GM12878 (cell line): ENCODE measurements around the gene AKR1A1. TPM values are rescaled to one million over a fixed set of nuclear protein-coding genes. Genes with fewer than 3 reads are reported as not detected.
A peak's percentile ranks its signal among the peaks of the same experiment; 100 is the strongest.

Experiments
- BHLHE40 ChIP-seq, 2 experiments: fragments of 450-650 bp in 1 of 2; IDR thresholded peaks; 2 replicates each; pipeline ENCODE4 v1.6.1; 2011 to 2017; ENCODE audit warnings: low read depth in 2 of 2, borderline replicate concordance in 1 of 2, improper control_type of control experiment in 1 of 2, low read length in 1 of 2, mild to moderate bottlenecking in 1 of 2
- CHD1 ChIP-seq: IDR thresholded peaks from 2 replicates; pipeline ENCODE4 v1.6.1; 2012; ENCODE audit warnings: low read depth, low read length, improper control_type of control experiment
- CREB1 ChIP-seq: IDR thresholded peaks from 2 replicates; pipeline ENCODE4 v1.6.1; 2012; ENCODE audit warnings: low read depth, mild to moderate bottlenecking, inconsistent platforms
- FOXM1 ChIP-seq: IDR thresholded peaks from 2 replicates; pipeline ENCODE4 v1.6.1; 2012; ENCODE audit warnings: low read depth, mild to moderate bottlenecking, inconsistent platforms, low read length, moderate library complexity
- HDAC2 ChIP-seq: fragments of 200-600 bp; sonication (generic); IDR thresholded peaks from 2 replicates; pipeline ENCODE4 v1.6.1; 2017
- IRF4 ChIP-seq: IDR thresholded peaks from 2 replicates; pipeline ENCODE4 v1.6.1; 2011; ENCODE audit warnings: low read depth, low read length
- MXI1 ChIP-seq: fragments of 150-350 bp; IDR thresholded peaks from 2 replicates; pipeline ENCODE4 v1.6.1; 2011; ENCODE audit warnings: low read depth, mild to moderate bottlenecking, inconsistent platforms, low read length, improper control_type of control experiment
- POLR2A ChIP-seq: IDR thresholded peaks from 2 replicates; pipeline ENCODE4 v1.6.1; 2011; ENCODE audit warnings: low read depth, mild to moderate bottlenecking, low read length
- RB1 ChIP-seq: fragments of 450-650 bp; formaldehyde crosslinking; IDR thresholded peaks from 2 replicates; pipeline ENCODE4 v1.6.1; 2017; ENCODE audit warnings: mild to moderate bottlenecking, borderline replicate concordance
- SMC3 ChIP-seq: IDR thresholded peaks from 2 replicates; pipeline ENCODE4 v1.6.1; 2011; ENCODE audit warnings: low read length, improper control_type of control experiment, borderline replicate concordance
- ZNF384 ChIP-seq: IDR thresholded peaks from 2 replicates; pipeline ENCODE4 v1.6.1; 2012; ENCODE audit warnings: low read depth, mild to moderate bottlenecking, low read length, improper control_type of control experiment, borderline replicate concordance
- polyA plus RNA-seq, 11 experiments: library from polyadenylated mRNA; depleted of rRNA in 4 of 11; unstranded in 6 of 11; stranded (reverse) in 5 of 11; fragments of >200 nt; fragmentation: Nextera tagmentation in 4 of 11; fragmentation: Illumina TruSeq in 1 of 11; extraction: Ambion mirVana in 4 of 11; extraction: Trizol in 1 of 11; gene quantifications; 1 replicate in 1 of 11; 2 replicates in 10 of 11; pipeline versions ENCODE4 v1.2.1 to v1.2.3, GENCODE V29; 2011 to 2016; ENCODE audit warnings: inconsistent platforms in 2 of 11, missing spikeins in 2 of 11, low read depth in 1 of 11
- total RNA-seq, 4 experiments: library from RNA; depleted of rRNA in 3 of 4; stranded (reverse); fragments of >200 nt in 3 of 4; fragmentation: Illumina TruSeq in 1 of 4; extraction: Trizol in 1 of 4; gene quantifications; 2 replicates each; pipeline versions ENCODE4 v1.2.1 to v1.2.3, GENCODE V29; 2013 to 2021
- TF ChIP-seq, protein P1 (sequence below): IDR thresholded peaks from 2 replicates; pipeline ENCODE4 v1.6.1; 2011; ENCODE audit warnings: low read depth, mild to moderate bottlenecking, low read length, moderate library complexity, borderline replicate concordance; ENCODE audit errors: extremely low read depth
- TF ChIP-seq, protein P2 (sequence below): IDR thresholded peaks from 2 replicates; pipeline ENCODE4 v1.6.1; 2012; ENCODE audit warnings: low read length, inconsistent platforms
- TF ChIP-seq, protein P3 (sequence below): IDR thresholded peaks from 2 replicates; pipeline ENCODE4 v1.6.1; 2012; ENCODE audit warnings: mild to moderate bottlenecking, low read depth, low read length

Gene AKR1A1
- total and polyA plus RNA-seq, 10 of the 15 experiments (the other 5 are each of a cell fraction or from before 2014, with no cell fraction given), result 187 to 335 (median 241) TPM

DNA sequence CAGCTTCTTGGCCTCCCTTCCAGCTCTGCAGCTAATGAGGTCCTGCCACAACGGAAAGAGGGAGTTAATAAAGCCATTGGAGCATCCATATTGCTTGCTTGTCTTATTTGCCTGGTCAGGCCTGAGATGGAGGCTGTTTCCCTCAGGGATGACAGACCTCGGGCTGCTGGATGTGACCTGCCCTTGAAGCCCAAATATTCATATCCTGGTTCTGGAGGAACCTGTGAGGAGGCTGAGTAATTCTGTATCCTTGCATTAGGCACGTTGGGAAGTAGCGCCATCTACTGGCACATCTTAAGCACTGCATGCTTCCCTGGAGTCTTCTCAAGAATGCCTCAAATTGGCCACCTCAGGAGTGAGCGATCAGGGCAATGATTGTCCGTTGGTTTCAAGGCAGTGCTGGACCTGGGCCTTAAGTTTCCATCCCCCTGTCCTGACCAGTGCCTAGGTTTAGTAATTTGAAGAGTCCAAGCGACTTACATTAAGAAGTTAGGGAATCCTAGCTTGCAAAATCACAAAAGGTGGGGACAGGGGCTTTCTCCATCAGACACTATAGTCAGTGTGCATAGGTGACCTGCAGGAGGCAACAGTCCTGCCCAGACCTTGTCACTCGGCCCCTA, 19.4 kb downstream of the AKR1A1 start (continued):
- TF ChIP-seq SMC3 (peak; percentile 91), HDAC2 (no peak), ZNF384 (no peak), FOXM1 (no peak), CHD1 (no peak), POLR2A (0 out of 2 replicates have a peak, but pooled peaks have one; percentile 14), BHLHE40 (IDR thresholded peaks at IDR 0.05; ENCODE audit: borderline replicate concordance in 1 of 2, low read depth in 2 of 2, low read length in 1 of 2) (no peak), RB1 (peak; percentile 39; the same call in 1 of the 2 replicates), IRF4 (peak; percentile 78), MXI1 (no peak), CREB1 (no peak)
- TF ChIP-seq, protein P1, sequence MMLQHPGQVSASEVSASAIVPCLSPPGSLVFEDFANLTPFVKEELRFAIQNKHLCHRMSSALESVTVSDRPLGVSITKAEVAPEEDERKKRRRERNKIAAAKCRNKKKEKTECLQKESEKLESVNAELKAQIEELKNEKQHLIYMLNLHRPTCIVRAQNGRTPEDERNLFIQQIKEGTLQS, result no peak
- TF ChIP-seq, protein P2, sequence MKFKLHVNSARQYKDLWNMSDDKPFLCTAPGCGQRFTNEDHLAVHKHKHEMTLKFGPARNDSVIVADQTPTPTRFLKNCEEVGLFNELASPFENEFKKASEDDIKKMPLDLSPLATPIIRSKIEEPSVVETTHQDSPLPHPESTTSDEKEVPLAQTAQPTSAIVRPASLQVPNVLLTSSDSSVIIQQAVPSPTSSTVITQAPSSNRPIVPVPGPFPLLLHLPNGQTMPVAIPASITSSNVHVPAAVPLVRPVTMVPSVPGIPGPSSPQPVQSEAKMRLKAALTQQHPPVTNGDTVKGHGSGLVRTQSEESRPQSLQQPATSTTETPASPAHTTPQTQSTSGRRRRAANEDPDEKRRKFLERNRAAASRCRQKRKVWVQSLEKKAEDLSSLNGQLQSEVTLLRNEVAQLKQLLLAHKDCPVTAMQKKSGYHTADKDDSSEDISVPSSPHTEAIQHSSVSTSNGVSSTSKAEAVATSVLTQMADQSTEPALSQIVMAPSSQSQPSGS, result no peak
- TF ChIP-seq, protein P3, sequence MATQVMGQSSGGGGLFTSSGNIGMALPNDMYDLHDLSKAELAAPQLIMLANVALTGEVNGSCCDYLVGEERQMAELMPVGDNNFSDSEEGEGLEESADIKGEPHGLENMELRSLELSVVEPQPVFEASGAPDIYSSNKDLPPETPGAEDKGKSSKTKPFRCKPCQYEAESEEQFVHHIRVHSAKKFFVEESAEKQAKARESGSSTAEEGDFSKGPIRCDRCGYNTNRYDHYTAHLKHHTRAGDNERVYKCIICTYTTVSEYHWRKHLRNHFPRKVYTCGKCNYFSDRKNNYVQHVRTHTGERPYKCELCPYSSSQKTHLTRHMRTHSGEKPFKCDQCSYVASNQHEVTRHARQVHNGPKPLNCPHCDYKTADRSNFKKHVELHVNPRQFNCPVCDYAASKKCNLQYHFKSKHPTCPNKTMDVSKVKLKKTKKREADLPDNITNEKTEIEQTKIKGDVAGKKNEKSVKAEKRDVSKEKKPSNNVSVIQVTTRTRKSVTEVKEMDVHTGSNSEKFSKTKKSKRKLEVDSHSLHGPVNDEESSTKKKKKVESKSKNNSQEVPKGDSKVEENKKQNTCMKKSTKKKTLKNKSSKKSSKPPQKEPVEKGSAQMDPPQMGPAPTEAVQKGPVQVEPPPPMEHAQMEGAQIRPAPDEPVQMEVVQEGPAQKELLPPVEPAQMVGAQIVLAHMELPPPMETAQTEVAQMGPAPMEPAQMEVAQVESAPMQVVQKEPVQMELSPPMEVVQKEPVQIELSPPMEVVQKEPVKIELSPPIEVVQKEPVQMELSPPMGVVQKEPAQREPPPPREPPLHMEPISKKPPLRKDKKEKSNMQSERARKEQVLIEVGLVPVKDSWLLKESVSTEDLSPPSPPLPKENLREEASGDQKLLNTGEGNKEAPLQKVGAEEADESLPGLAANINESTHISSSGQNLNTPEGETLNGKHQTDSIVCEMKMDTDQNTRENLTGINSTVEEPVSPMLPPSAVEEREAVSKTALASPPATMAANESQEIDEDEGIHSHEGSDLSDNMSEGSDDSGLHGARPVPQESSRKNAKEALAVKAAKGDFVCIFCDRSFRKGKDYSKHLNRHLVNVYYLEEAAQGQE, result no peak
